ENCODE data around the gene ASPM. TPM values are rescaled to one million over a fixed set of nuclear protein-coding genes. Genes with fewer than 3 reads are reported as not detected.

The ASPM gene
- total and polyA plus RNA-seq, 7 donors: 0.03 to 0.24 (median 0.12) TPM; not detected in 1

DNA sequence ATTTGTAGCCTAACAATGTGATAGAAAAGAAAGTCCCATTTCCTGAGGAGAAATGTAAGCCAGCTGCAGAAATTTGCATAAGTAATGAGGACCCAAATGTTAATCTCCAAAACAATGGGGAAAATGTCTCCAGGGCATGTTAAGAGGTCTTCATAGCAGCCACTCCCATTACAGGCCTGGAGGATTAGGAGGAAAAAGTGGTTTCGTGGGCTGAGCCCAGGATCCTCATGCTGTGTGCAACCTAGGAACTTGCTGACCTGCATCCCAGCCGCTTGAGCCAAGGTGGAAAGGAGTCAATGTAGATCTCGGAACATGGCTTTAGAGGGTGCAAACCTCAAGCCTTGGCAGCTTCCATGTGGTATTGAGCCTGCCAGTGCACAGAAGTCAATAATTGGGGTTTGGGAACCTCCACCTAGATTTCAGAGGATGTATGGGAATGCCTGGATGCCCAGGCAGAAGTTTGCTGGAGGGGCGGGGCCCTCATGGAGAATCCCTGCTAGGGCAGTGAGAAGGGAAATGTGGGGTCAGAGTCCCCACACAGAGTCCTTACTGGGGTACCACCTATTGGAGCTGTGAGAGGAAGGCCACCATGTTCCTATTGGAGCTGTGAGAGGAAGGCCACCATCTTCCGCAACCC is 65.2 kb downstream of the ASPM start:
- ATAC-seq (no peak), DNase-seq (no peak)
- WGBS, 3 donors: 99 to 100% (median 100%) methylated on average over 5 of the region's 5 CpGs
- intact Hi-C loops (cut with DNase I): no loop called here
- Histone ChIP-seq H3K36me3 (ENCODE audit: insufficient read depth in 1 of 2, low read depth in 1 of 2) (no peaks in the 10 kb centered on the region), H3K4me3 (no peak overlapping the region), H3K9me3 (no peaks in the 10 kb centered on the region), H3K27ac (no peak overlapping the region), H3K27me3 (ENCODE audit: insufficient read depth in 3 of 3, low read length in 2 of 3) (no peaks in the 10 kb centered on the region), H3K4me1 (no peaks in the 10 kb centered on the region)
- no peak for TF ChIP-seq CTCF (IDR thresholded peaks at IDR 0.05)

DNA sequence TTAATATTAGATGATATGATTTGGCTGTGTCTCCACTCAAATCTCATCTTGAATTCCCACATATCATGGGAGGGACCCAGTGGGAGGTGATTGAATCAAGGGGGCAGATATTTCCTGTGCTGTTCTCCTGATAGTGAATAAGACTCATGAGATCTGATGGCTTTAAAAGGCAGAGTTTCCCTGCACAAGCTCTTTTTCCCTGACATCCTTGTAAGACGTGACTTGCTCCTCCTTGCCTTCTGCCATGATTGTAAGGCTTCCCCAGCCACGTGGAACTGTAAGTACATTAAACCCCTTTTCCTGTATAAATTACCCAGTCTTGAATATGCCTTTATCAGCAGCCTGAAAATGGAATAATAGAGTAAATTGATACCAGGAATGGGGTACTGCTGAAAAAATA is 66.1 kb downstream of the ASPM start:
- Histone ChIP-seq H3K9me3 (no peaks in the 10 kb centered on the region), H3K27me3 (ENCODE audit: insufficient read depth in 3 of 3, low read length in 2 of 3) (no peaks in the 10 kb centered on the region), H3K4me1 (no peaks in the 10 kb centered on the region), H3K4me3 (no peak overlapping the region), H3K36me3 (ENCODE audit: insufficient read depth in 1 of 2, low read depth in 1 of 2) (no peaks in the 10 kb centered on the region), H3K27ac (no peak overlapping the region)
- no peak for DNase-seq
- intact Hi-C loops (cut with DNase I): no loop called here
- WGBS, 3 donors: 80 to 86% (median 84%) methylated on average over 2 of the region's 2 CpGs
- TF ChIP-seq CTCF (IDR thresholded peaks at IDR 0.05): no peak
- no peak for ATAC-seq

- no peaks in the 10 kb centered on the region for H3K4me1 ChIP-seq
- no peak overlapping the region for H3K27ac ChIP-seq
- ATAC-seq (no peak), DNase-seq (no peak)
- intact Hi-C loops (cut with DNase I): no loop called here
- no peaks in the 10 kb centered on the region for H3K9me3 ChIP-seq
- no peaks in the 10 kb centered on the region for H3K27me3 ChIP-seq (ENCODE audit: insufficient read depth in 3 of 3, low read length in 2 of 3)
- H3K36me3 ChIP-seq (ENCODE audit: insufficient read depth in 1 of 2, low read depth in 1 of 2): no peaks in the 10 kb centered on the region
- no peak overlapping the region for H3K4me3 ChIP-seq
- no peak for TF ChIP-seq CTCF (IDR thresholded peaks at IDR 0.05)
- 75 to 91% (median 82%) methylated on average over 1 of the region's 1 CpG for WGBS, 3 donors
Observed at GRCh38 chr1:197076585-197076984, 69.9 kb downstream of the ASPM start.

- H3K27me3 ChIP-seq (ENCODE audit: insufficient read depth in 3 of 3, low read length in 2 of 3): no peaks in the 10 kb centered on the region
- intact Hi-C loops (cut with DNase I): no loop called here
- TF ChIP-seq CTCF (IDR thresholded peaks at IDR 0.05): no peak
- no peak overlapping the region for H3K27ac ChIP-seq
- no peaks in the 10 kb centered on the region for H3K36me3 ChIP-seq (ENCODE audit: insufficient read depth in 1 of 2, low read depth in 1 of 2)
- no peak for DNase-seq
- no peak for ATAC-seq
- H3K4me3 ChIP-seq: no peak overlapping the region
- H3K4me1 ChIP-seq: no peaks in the 10 kb centered on the region
- WGBS, 3 donors: 86 to 94% (median 91%) methylated on average over 1 of the region's 1 CpG
- no peaks in the 10 kb centered on the region for H3K9me3 ChIP-seq
Observed at GRCh38 chr1:197073978-197074377, 72.5 kb downstream of the ASPM start.

DNA sequence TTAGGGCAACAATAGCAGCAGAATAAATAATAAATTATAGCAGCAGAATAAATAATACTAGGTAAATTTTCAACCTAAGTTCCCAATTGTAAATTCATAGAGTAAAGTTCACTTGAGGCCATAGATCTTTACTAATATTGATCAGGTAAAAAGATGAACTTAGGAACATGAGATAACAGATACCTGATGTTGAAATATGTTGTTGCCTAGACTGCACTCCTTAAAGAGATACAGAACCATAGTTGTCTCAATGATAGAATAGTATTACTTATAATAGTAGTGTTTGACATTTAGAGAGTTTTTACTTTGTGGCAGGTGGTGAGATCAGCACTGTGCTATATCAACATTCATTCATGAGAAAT is 79.0 kb downstream of the ASPM start:
- Histone ChIP-seq H3K4me3 (no peak overlapping the region), H3K9me3 (no peaks in the 10 kb centered on the region), H3K27me3 (ENCODE audit: insufficient read depth in 3 of 3, low read length in 2 of 3) (no peaks in the 10 kb centered on the region), H3K27ac (no peak overlapping the region), H3K4me1 (no peaks in the 10 kb centered on the region), H3K36me3 (ENCODE audit: insufficient read depth in 1 of 2, low read depth in 1 of 2) (no peaks in the 10 kb centered on the region)
- DNase-seq (no peak), ATAC-seq (no peak)
- no peak for TF ChIP-seq CTCF (IDR thresholded peaks at IDR 0.05)
- intact Hi-C loops (cut with DNase I): no loop called here

Measured in psoas muscle (tissue), 8 donors.